ENCODE measurements around the gene VPS4B. TPM values are rescaled to one million over a fixed set of nuclear protein-coding genes. Genes with fewer than 3 reads are reported as not detected.

VPS4B gene
- total RNA-seq, 4 donors from 2014 or later, result 32.2 to 53.5 (median 45.3) TPM

- TF ChIP-seq CTCF (IDR thresholded peaks at IDR 0.05; ENCODE audit: low read depth), result no peak
Observed at GRCh38 chr18:63356272-63356896, 65.9 kb downstream of the VPS4B start.

GRCh38 chr18:63350230-63350629 is 72.0 kb downstream of the VPS4B start:
- TF ChIP-seq CTCF (IDR thresholded peaks at IDR 0.05; ENCODE audit: low read depth), result no peak

GRCh38 chr18:63348508-63349136 is 73.7 kb downstream of the VPS4B start:
- no peak for TF ChIP-seq CTCF (IDR thresholded peaks at IDR 0.05; ENCODE audit: low read depth)

GRCh38 chr18:63346480-63347183 is 75.6 kb downstream of the VPS4B start:
- TF ChIP-seq CTCF (IDR thresholded peaks at IDR 0.05; ENCODE audit: low read depth), result no peak

GRCh38 chr18:63346031-63346430 is 76.2 kb downstream of the VPS4B start:
- TF ChIP-seq CTCF (IDR thresholded peaks at IDR 0.05; ENCODE audit: low read depth), result no peak

GRCh38 chr18:63344918-63345317 is 77.4 kb downstream of the VPS4B start:
- no peak for TF ChIP-seq CTCF (IDR thresholded peaks at IDR 0.05; ENCODE audit: low read depth)

GRCh38 chr18:63344263-63344662 is 78.0 kb downstream of the VPS4B start:
- TF ChIP-seq CTCF (IDR thresholded peaks at IDR 0.05; ENCODE audit: low read depth), result no peak

Measured in subcutaneous adipose tissue (tissue), 4 donors.